GM19324 (cell line): ENCODE results near the gene PWWP2B.
"Not testable (repeated sequence)": the region's sequence is repeated elsewhere in the genome, so short reads cannot be mapped to it uniquely, and the experiment has no call there.

Experiments
- ATAC-seq: cut with Tn5 transposase; IDR thresholded peaks from one replicate; pipeline ENCODE4 v1.9.1; 2021; ENCODE audit warnings: mild to moderate bottlenecking, moderate library complexity; ENCODE audit not compliant: unreplicated experiment, low FRiP score

Gene PWWP2B

GRCh38 chr10:132428486-132428995, 31.5 kb downstream of the PWWP2B start:
- no peak for ATAC-seq

- ATAC-seq, result no peak
These were observed 32.6 kb downstream of the PWWP2B start for GRCh38 chr10:132429281-132430230.

GRCh38 chr10:132430231-132430743, 33.3 kb downstream of the PWWP2B start:
- no peak for ATAC-seq

DNA sequence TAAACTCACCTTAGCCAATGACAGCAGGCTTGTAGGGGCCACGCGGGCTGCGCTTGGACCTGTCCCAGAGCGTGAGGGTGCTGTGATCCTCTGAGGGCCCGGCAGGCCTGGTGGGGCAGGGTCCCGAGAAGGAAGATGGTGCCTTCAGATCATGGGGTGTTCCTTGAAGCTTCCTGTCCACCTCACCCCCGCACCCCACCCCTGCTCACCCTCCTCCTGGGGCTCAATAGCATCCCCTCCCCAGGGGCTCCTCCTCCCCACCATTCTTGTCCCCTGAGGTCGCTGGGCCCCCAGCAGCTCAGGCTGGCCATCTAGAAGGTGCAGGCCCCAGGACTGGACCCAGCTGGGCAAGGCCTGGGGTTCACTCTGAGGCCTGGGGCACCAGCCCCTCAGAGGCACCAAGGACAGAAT, 33.9 kb downstream of the PWWP2B start:
- ATAC-seq, result no peak

GRCh38 chr10:132431537-132432175, 34.7 kb downstream of the PWWP2B start:
- ATAC-seq, result no peak

GRCh38 chr10:132432176-132432540, 35.2 kb downstream of the PWWP2B start:
- ATAC-seq, result no peak

GRCh38 chr10:132433671-132434340, 36.8 kb downstream of the PWWP2B start:
- ATAC-seq, result no peak

GRCh38 chr10:132434405-132435005, 37.5 kb downstream of the PWWP2B start:
- no peak for ATAC-seq

- ATAC-seq, result not testable (repeated sequence)
These were observed 38.3 kb downstream of the PWWP2B start for GRCh38 chr10:132435320-132435719.

DNA sequence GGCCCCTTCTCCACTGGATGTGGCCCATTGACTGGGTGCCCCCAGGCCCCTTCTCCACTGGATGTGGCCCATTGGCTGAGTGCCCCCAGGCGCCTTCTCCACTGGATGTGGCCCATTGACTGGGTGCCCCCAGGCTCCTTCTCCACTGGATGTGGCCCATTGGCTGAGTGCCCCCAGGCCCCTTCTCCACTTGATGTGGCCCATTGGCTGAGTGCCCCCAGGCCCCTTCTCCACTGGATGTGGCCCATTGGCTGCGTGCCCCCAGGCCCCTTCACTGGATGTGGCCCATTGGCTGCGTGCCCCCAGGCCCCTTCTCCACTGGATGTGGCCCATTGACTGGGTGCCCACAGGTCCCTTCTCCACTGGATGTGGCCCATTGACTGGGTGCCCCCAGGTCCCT, 39.1 kb downstream of the PWWP2B start:
- not testable (repeated sequence) for ATAC-seq

- ATAC-seq, result no peak
These were observed 39.9 kb downstream of the PWWP2B start for GRCh38 chr10:132436861-132437410.

DNA sequence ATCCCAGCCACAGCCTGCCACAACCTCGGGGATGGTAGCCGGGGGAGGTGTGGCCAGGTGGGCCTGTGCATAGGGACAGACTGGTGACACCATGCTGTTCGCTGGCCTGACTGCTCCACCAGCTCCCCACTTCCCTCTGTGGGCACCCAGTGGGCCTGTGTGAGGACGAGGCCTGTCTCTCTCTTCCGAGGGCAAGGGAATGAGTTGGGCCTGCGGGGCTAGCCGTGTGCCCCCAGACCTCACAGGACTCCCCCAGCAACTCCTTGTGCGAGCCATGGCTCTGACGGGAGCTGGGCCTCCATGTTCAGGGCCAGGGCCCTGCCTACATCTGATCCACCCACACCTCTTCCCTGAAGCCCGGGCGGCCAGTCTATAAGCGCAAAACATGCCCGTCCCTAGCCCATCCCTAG, 40.5 kb downstream of the PWWP2B start:
- ATAC-seq, result no peak

- no peak for ATAC-seq
These were observed 41.4 kb downstream of the PWWP2B start for GRCh38 chr10:132438091-132439024.

GRCh38 chr10:132439025-132439388, 42.0 kb downstream of the PWWP2B start:
- ATAC-seq, result no peak

DNA sequence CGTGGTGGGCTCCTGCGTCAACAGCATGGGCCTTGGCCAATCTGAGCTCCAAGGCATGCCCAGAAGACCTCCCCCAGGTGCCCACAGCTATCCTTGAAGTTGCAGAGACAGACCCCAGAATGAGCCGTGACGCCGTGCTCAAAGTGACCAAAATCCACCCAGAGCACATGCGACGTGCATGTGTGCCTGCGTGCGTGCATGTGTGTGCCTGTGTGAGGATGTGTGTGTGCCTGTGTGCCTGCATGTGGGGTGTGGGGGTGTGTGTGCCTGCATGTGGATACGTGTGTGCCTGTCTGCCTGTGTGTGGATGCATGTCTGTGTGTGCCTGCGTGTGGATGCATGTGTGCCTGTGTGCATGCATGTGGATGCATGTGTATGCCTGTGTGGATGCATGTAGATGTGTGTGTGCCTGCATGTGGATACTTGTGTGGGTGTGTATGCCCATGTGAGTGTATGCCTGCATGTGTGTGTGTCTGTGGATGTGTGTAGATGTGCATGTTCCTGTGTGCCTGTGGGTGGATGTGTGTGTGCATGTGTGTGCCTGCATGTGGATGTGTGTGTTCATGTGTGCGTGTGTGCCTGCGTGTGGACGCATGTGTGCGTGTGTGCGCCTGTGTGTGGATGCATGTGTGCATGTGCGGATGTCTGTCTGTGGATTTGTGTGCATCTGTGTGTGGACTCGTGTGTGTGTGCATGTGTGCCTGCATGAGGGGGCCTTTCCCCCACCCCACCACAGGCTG, 42.6 kb downstream of the PWWP2B start:
- ATAC-seq, result no peak

GRCh38 chr10:132440791-132441565, 44.0 kb downstream of the PWWP2B start:
- ATAC-seq, result no peak

- no peak for ATAC-seq
These were observed 45.0 kb downstream of the PWWP2B start for GRCh38 chr10:132441818-132442524.
